GM19372 (cell line): ENCODE measurements around the gene LDAH.
A peak's percentile ranks its signal among the peaks of the same experiment; 100 is the strongest.

Source experiments
- ATAC-seq: cut with Tn5 transposase; IDR thresholded peaks from one replicate; pipeline ENCODE4 v1.9.1; 2021; ENCODE audit warnings: mild to moderate bottlenecking, low read depth, moderate library complexity; ENCODE audit not compliant: unreplicated experiment

The LDAH gene

GRCh38 chr2:20670315-20671035 is 152.4 kb downstream of the LDAH start:
- ATAC-seq: no peak

- no peak for ATAC-seq
Measured at GRCh38 chr2:20669562-20670314, 153.2 kb downstream of the LDAH start.

- ATAC-seq: no peak
Measured at GRCh38 chr2:20668871-20669475, 153.9 kb downstream of the LDAH start.

- ATAC-seq: no peak
Measured at GRCh38 chr2:20668451-20668850, 154.4 kb downstream of the LDAH start.

- no peak for ATAC-seq
Measured at GRCh38 chr2:20667531-20668401, 155.1 kb downstream of the LDAH start.

GRCh38 chr2:20667151-20667530 is 155.8 kb downstream of the LDAH start:
- ATAC-seq: no peak

- no peak for ATAC-seq
Measured at GRCh38 chr2:20666304-20667150, 156.4 kb downstream of the LDAH start, which contains the start of gene GDF7. Gene GDF7, plus strand, starts transcription at chr2:20667144. Its CDS starts 96 bp downstream, at chr2:20667240.

GRCh38 chr2:20666005-20666303 is 156.9 kb downstream of the LDAH start:
- ATAC-seq: no peak

- ATAC-seq: no peak
Measured at GRCh38 chr2:20665243-20666004, 157.5 kb downstream of the LDAH start.

- ATAC-seq: no peak
Measured at GRCh38 chr2:20664431-20665242, 158.3 kb downstream of the LDAH start.

- no peak for ATAC-seq
Measured at GRCh38 chr2:20664071-20664390, 158.9 kb downstream of the LDAH start.

GRCh38 chr2:20663196-20664070 is 159.5 kb downstream of the LDAH start:
- ATAC-seq: no peak

GRCh38 chr2:20662308-20662937 is 160.5 kb downstream of the LDAH start:
- ATAC-seq: no peak

- ATAC-seq: peak; percentile 51
Measured at GRCh38 chr2:20661421-20662307, 161.2 kb downstream of the LDAH start.

- ATAC-seq: no peak
Measured at GRCh38 chr2:20660506-20661420, 162.1 kb downstream of the LDAH start.
